Hepatocyte (in vitro differentiated cells): ENCODE measurements around the gene UBASH3A.

Experiments
- CTCF ChIP-seq: fragments of 200-600 bp; sonication (generic); IDR thresholded peaks from 2 replicates; pipeline ENCODE4 v1.5.1; 2016; ENCODE audit warnings: antibody characterized with exemption, mild to moderate bottlenecking; ENCODE audit not compliant: poor library complexity
- EZH2 ChIP-seq: fragments of 200-600 bp; sonication (generic); IDR thresholded peaks from 2 replicates; pipeline ENCODE4 v1.6.1; 2016; ENCODE audit warnings: antibody characterized with exemption, mild to moderate bottlenecking, borderline replicate concordance
- EZH2phosphoT487 ChIP-seq: fragments of 200-600 bp; sonication (generic); IDR thresholded peaks from one replicate; pipeline ENCODE4 v1.6.1; 2018; ENCODE audit warnings: antibody characterized with exemption, mild to moderate bottlenecking, low read depth, moderate library complexity; ENCODE audit not compliant: unreplicated experiment, severe bottlenecking

- TF ChIP-seq CTCF (no peak), EZH2phosphoT487 (no peak), EZH2 (no peak)
These were observed 34.1 kb downstream of the UBASH3A start for GRCh38 chr21:42437786-42438185.
